HEK293 (cell line): ENCODE measurements around the gene JTB.
A peak's percentile ranks its signal among the peaks of the same experiment; 100 is the strongest.

Source experiments
- CTCF ChIA-PET: fragments of 350-600 bp; formaldehyde crosslinking; extraction: SDS; loops from one replicate; lab custom pipeline; 2021; ENCODE audit warnings: antibody characterized with exemption; lab: Yijun Ruan, JAX
- POLR2A ChIA-PET: fragments of 300-600 bp; formaldehyde crosslinking; extraction: SDS; loops from one replicate; lab custom pipeline; 2020; ENCODE audit warnings: antibody characterized with exemption, inconsistent platforms; lab: Yijun Ruan, JAX
- H3K27ac ChIP-seq: fragments of 200-500 bp; sonication (Bioruptor generic); 2 replicates; pipeline ENCODE4 v1.5.1; 2014; ENCODE audit warnings: low read depth, low read length, control low read depth, inconsistent platforms; ENCODE audit errors: extremely low read depth
- H3K36me3 ChIP-seq, 2 experiments: fragments of 200-500 bp in 1 of 2; sonication (Bioruptor generic) in 1 of 2; 1 replicate in 1 of 2; 2 replicates in 1 of 2; pipeline ENCODE4 v1.5.1; 2014 to 2017; ENCODE audit warnings: inconsistent platforms in 2 of 2, low read length in 2 of 2; ENCODE audit not compliant: control insufficient read depth in 2 of 2, insufficient read depth in 1 of 2
- H3K4me1 ChIP-seq: fragments of 200-500 bp; sonication (Bioruptor generic); 2 replicates; pipeline ENCODE4 v1.5.1; 2014; ENCODE audit warnings: mild to moderate bottlenecking, low read length, inconsistent platforms; ENCODE audit not compliant: control insufficient read depth, insufficient read depth
- H3K4me3 ChIP-seq: 2 replicates; pipeline ENCODE4 v1.5.1; 2011; ENCODE audit warnings: low read depth, mild to moderate bottlenecking, control low read depth, low read length, moderate library complexity
- H3K9me3 ChIP-seq: fragments of 200-500 bp; sonication (Bioruptor generic); 2 replicates; pipeline ENCODE4 v1.5.1; 2014; ENCODE audit warnings: low read depth, low read length, inconsistent platforms; ENCODE audit not compliant: control insufficient read depth, insufficient read depth
- GLI2 ChIP-seq: fragments of 450-650 bp; formaldehyde crosslinking; IDR thresholded peaks from 2 replicates; pipeline ENCODE4; 2017; ENCODE audit warnings: missing biosample characterization, missing genetic modification characterization, low read depth, borderline replicate concordance
- SETDB1 ChIP-seq: IDR thresholded peaks from one replicate; pipeline ENCODE4 v1.6.1; 2017; ENCODE audit warnings: mild to moderate bottlenecking, low read length, moderate library complexity, mixed read lengths; ENCODE audit not compliant: insufficient read length
- SP7 ChIP-seq: fragments of 450-650 bp; formaldehyde crosslinking; IDR thresholded peaks from 2 replicates; pipeline ENCODE4 v1.5.1; 2016; ENCODE audit warnings: missing biosample characterization, missing genetic modification characterization
- TRIM28 ChIP-seq: IDR thresholded peaks from 2 replicates; pipeline ENCODE4 v1.6.1; 2011; ENCODE audit warnings: low read length, control low read depth, borderline replicate concordance
- ZBTB20 ChIP-seq: fragments of 450-650 bp; formaldehyde crosslinking; IDR thresholded peaks from 2 replicates; pipeline ENCODE4 v1.5.1; 2016; ENCODE audit warnings: missing biosample characterization, missing genetic modification characterization
- ZNF214 ChIP-seq: fragments of 450-650 bp; formaldehyde crosslinking; IDR thresholded peaks from 2 replicates; pipeline ENCODE4 v1.5.1; 2017; ENCODE audit warnings: missing biosample characterization, mild to moderate bottlenecking, missing genetic modification characterization, borderline replicate concordance
- ZNF391 ChIP-seq: fragments of 450-650 bp; formaldehyde crosslinking; IDR thresholded peaks from 2 replicates; pipeline ENCODE4 v1.5.1; 2016; ENCODE audit warnings: low read depth, missing biosample characterization, missing genetic modification characterization, borderline replicate concordance
- ZNF416 ChIP-seq: fragments of 450-650 bp; formaldehyde crosslinking; IDR thresholded peaks from 2 replicates; pipeline ENCODE4 v1.5.1; 2016; ENCODE audit warnings: missing biosample characterization, missing genetic modification characterization
- TF ChIP-seq, protein P1 (sequence below): fragments of 450-650 bp; formaldehyde crosslinking; IDR thresholded peaks from 2 replicates; pipeline ENCODE4 v1.5.1; 2016; ENCODE audit warnings: missing biosample characterization, missing genetic modification characterization
- TF ChIP-seq, protein P2 (sequence below): fragments of 450-650 bp; IDR thresholded peaks from 2 replicates; pipeline ENCODE4 v1.5.1; 2018; ENCODE audit warnings: missing biosample characterization, mild to moderate bottlenecking, missing genetic modification characterization
- TF ChIP-seq, protein P3 (sequence below): fragments of 450-650 bp; formaldehyde crosslinking; IDR thresholded peaks from 2 replicates; pipeline ENCODE4 v1.5.1; 2016; ENCODE audit warnings: missing biosample characterization, missing genetic modification characterization
- TF ChIP-seq, protein P4 (sequence below): fragments of 450-650 bp; formaldehyde crosslinking; conservative IDR thresholded peaks from 2 replicates; pipeline ENCODE4 v1.5.1; 2016; ENCODE audit warnings: low read depth, missing biosample characterization, missing genetic modification characterization
- TF ChIP-seq, protein P5 (sequence below): fragments of 450-650 bp; formaldehyde crosslinking; conservative IDR thresholded peaks from 2 replicates; pipeline ENCODE4 v1.5.1; 2016; ENCODE audit warnings: low read depth, missing biosample characterization, missing genetic modification characterization
- TF ChIP-seq, protein P6 (sequence below): fragments of 450-650 bp; formaldehyde crosslinking; IDR thresholded peaks from 2 replicates; pipeline ENCODE4 v1.5.1; 2016; ENCODE audit warnings: missing biosample characterization, missing genetic modification characterization
- TF ChIP-seq, protein P7 (sequence below): fragments of 450-650 bp; formaldehyde crosslinking; IDR thresholded peaks from 2 replicates; pipeline ENCODE4 v1.5.1; 2016; ENCODE audit warnings: missing biosample characterization, missing genetic modification characterization, low read depth
- TF ChIP-seq, protein P8 (sequence below): fragments of 450-650 bp; formaldehyde crosslinking; IDR thresholded peaks from 2 replicates; pipeline ENCODE4 v1.5.1; 2016; ENCODE audit warnings: missing biosample characterization, missing genetic modification characterization

Gene JTB

DNA sequence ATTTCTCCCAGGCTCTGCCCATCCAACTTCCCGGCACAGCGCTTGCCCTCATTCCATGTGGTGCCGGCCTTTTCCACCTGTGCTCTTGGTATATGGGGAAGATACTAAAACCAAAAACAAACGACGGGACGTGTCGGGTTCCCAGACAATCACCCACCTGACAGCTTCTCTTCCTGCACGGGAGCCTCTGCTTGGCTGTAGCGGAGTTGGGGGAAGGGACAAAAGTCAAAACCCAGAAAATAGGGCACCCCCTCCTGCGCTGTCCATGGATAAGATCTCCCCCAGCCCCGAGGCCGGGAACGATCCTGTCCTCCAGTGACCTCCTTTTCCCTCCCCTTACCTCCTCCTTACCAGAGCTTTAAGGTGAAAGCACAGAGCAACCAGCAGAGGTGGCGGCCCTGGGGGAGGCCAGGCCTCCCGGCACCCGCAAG is 640 bp downstream of the JTB start:
- ChIA-PET POLR2A (interaction anchor here (0.7 to 5.3 kb wide), 13 partner anchors 9 to 429 kb away, joined by 3 to 137 read pairs (median 9); partner anchors contain the start of genes CREB3L4, CRTC2, DENND4B and GATAD2B), CTCF (interaction anchor here (1.2 to 4.1 kb wide), 5 partner anchors 9 to 84 kb away, joined by 3 to 29 read pairs (median 19); partner anchors contain the start of genes CREB3L4 and RAB13)
- peaks cover 11 to 56% of the 10 kb centered on the region in 2 experiments for H3K36me3 ChIP-seq
- no peaks in the 10 kb centered on the region for H3K9me3 ChIP-seq
- H3K27ac ChIP-seq, result peak overlapping the region; percentile 88
- no peaks in the 10 kb centered on the region for H3K4me1 ChIP-seq
- peak overlapping the region; percentile 90 for H3K4me3 ChIP-seq
- TF ChIP-seq, protein P1, sequence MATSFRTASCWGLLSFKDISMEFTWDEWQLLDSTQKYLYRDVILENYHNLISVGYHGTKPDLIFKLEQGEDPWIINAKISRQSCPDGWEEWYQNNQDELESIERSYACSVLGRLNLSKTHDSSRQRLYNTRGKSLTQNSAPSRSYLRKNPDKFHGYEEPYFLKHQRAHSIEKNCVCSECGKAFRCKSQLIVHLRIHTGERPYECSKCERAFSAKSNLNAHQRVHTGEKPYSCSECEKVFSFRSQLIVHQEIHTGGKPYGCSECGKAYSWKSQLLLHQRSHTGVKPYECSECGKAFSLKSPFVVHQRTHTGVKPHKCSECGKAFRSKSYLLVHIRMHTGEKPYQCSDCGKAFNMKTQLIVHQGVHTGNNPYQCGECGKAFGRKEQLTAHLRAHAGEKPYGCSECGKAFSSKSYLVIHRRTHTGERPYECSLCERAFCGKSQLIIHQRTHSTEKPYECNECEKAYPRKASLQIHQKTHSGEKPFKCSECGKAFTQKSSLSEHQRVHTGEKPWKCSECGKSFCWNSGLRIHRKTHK (tag by site-specific recombination), result no peak
- TF ChIP-seq, protein P2, sequence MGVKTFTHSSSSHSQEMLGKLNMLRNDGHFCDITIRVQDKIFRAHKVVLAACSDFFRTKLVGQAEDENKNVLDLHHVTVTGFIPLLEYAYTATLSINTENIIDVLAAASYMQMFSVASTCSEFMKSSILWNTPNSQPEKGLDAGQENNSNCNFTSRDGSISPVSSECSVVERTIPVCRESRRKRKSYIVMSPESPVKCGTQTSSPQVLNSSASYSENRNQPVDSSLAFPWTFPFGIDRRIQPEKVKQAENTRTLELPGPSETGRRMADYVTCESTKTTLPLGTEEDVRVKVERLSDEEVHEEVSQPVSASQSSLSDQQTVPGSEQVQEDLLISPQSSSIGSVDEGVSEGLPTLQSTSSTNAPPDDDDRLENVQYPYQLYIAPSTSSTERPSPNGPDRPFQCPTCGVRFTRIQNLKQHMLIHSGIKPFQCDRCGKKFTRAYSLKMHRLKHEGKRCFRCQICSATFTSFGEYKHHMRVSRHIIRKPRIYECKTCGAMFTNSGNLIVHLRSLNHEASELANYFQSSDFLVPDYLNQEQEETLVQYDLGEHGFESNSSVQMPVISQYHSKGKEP (tag by site-specific recombination), result no peak
- no peak for TF ChIP-seq SETDB1
- TF ChIP-seq, protein P3, sequence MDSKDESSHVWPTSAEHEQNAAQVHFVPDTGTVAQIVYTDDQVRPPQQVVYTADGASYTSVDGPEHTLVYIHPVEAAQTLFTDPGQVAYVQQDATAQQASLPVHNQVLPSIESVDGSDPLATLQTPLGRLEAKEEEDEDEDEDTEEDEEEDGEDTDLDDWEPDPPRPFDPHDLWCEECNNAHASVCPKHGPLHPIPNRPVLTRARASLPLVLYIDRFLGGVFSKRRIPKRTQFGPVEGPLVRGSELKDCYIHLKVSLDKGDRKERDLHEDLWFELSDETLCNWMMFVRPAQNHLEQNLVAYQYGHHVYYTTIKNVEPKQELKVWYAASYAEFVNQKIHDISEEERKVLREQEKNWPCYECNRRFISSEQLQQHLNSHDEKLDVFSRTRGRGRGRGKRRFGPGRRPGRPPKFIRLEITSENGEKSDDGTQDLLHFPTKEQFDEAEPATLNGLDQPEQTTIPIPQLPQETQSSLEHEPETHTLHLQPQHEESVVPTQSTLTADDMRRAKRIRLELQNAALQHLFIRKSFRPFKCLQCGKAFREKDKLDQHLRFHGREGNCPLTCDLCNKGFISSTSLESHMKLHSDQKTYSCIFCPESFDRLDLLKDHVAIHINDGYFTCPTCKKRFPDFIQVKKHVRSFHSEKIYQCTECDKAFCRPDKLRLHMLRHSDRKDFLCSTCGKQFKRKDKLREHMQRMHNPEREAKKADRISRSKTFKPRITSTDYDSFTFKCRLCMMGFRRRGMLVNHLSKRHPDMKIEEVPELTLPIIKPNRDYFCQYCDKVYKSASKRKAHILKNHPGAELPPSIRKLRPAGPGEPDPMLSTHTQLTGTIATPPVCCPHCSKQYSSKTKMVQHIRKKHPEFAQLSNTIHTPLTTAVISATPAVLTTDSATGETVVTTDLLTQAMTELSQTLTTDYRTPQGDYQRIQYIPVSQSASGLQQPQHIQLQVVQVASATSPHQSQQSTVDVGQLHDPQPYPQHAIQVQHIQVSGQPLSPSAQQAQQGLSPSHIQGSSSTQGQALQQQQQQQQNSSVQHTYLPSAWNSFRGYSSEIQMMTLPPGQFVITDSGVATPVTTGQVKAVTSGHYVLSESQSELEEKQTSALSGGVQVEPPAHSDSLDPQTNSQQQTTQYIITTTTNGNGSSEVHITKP, result peak; percentile 43; the same call in 1 of the 2 replicates
- TF ChIP-seq, protein P4, sequence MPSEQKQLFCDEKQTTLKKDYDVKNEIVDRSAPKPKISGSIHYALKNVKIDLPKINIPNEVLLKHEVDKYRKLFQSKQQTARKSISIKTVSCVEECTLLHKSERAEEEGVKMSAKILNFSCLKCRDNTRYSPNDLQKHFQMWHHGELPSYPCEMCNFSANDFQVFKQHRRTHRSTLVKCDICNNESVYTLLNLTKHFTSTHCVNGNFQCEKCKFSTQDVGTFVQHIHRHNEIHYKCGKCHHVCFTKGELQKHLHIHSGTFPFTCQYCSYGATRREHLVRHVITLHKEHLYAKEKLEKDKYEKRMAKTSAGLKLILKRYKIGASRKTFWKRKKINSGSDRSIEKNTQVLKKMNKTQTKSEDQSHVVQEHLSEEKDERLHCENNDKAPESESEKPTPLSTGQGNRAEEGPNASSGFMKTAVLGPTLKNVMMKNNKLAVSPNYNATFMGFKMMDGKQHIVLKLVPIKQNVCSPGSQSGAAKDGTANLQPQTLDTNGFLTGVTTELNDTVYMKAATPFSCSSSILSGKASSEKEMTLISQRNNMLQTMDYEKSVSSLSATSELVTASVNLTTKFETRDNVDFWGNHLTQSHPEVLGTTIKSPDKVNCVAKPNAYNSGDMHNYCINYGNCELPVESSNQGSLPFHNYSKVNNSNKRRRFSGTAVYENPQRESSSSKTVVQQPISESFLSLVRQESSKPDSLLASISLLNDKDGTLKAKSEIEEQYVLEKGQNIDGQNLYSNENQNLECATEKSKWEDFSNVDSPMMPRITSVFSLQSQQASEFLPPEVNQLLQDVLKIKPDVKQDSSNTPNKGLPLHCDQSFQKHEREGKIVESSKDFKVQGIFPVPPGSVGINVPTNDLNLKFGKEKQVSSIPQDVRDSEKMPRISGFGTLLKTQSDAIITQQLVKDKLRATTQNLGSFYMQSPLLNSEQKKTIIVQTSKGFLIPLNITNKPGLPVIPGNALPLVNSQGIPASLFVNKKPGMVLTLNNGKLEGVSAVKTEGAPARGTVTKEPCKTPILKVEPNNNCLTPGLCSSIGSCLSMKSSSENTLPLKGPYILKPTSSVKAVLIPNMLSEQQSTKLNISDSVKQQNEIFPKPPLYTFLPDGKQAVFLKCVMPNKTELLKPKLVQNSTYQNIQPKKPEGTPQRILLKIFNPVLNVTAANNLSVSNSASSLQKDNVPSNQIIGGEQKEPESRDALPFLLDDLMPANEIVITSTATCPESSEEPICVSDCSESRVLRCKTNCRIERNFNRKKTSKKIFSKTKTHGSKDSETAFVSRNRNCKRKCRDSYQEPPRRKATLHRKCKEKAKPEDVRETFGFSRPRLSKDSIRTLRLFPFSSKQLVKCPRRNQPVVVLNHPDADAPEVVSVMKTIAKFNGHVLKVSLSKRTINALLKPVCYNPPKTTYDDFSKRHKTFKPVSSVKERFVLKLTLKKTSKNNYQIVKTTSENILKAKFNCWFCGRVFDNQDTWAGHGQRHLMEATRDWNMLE (tag by site-specific recombination), result no peak
- no peak for TF ChIP-seq GLI2
- TF ChIP-seq, protein P5, sequence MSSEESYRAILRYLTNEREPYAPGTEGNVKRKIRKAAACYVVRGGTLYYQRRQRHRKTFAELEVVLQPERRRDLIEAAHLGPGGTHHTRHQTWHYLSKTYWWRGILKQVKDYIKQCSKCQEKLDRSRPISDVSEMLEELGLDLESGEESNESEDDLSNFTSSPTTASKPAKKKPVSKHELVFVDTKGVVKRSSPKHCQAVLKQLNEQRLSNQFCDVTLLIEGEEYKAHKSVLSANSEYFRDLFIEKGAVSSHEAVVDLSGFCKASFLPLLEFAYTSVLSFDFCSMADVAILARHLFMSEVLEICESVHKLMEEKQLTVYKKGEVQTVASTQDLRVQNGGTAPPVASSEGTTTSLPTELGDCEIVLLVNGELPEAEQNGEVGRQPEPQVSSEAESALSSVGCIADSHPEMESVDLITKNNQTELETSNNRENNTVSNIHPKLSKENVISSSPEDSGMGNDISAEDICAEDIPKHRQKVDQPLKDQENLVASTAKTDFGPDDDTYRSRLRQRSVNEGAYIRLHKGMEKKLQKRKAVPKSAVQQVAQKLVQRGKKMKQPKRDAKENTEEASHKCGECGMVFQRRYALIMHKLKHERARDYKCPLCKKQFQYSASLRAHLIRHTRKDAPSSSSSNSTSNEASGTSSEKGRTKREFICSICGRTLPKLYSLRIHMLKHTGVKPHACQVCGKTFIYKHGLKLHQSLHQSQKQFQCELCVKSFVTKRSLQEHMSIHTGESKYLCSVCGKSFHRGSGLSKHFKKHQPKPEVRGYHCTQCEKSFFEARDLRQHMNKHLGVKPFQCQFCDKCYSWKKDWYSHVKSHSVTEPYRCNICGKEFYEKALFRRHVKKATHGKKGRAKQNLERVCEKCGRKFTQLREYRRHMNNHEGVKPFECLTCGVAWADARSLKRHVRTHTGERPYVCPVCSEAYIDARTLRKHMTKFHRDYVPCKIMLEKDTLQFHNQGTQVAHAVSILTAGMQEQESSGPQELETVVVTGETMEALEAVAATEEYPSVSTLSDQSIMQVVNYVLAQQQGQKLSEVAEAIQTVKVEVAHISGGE (tag by site-specific recombination), result 0 out of 2 replicates have a peak, but pooled peaks have one; percentile 5
- TF ChIP-seq, protein P6, sequence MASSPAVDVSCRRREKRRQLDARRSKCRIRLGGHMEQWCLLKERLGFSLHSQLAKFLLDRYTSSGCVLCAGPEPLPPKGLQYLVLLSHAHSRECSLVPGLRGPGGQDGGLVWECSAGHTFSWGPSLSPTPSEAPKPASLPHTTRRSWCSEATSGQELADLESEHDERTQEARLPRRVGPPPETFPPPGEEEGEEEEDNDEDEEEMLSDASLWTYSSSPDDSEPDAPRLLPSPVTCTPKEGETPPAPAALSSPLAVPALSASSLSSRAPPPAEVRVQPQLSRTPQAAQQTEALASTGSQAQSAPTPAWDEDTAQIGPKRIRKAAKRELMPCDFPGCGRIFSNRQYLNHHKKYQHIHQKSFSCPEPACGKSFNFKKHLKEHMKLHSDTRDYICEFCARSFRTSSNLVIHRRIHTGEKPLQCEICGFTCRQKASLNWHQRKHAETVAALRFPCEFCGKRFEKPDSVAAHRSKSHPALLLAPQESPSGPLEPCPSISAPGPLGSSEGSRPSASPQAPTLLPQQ (tag by site-specific recombination), result no peak
- no peak for TF ChIP-seq SP7 (tag by site-specific recombination)
- no peak for TF ChIP-seq ZNF214 (tag by site-specific recombination)
- TF ChIP-seq ZNF391 (tag by site-specific recombination), result no peak
- TF ChIP-seq ZNF416 (tag by site-specific recombination), result no peak
- no peak for TF ChIP-seq TRIM28
- TF ChIP-seq, protein P7, sequence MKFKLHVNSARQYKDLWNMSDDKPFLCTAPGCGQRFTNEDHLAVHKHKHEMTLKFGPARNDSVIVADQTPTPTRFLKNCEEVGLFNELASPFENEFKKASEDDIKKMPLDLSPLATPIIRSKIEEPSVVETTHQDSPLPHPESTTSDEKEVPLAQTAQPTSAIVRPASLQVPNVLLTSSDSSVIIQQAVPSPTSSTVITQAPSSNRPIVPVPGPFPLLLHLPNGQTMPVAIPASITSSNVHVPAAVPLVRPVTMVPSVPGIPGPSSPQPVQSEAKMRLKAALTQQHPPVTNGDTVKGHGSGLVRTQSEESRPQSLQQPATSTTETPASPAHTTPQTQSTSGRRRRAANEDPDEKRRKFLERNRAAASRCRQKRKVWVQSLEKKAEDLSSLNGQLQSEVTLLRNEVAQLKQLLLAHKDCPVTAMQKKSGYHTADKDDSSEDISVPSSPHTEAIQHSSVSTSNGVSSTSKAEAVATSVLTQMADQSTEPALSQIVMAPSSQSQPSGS, result no peak
- TF ChIP-seq ZBTB20 (tag by site-specific recombination), result no peak
- TF ChIP-seq, protein P8, sequence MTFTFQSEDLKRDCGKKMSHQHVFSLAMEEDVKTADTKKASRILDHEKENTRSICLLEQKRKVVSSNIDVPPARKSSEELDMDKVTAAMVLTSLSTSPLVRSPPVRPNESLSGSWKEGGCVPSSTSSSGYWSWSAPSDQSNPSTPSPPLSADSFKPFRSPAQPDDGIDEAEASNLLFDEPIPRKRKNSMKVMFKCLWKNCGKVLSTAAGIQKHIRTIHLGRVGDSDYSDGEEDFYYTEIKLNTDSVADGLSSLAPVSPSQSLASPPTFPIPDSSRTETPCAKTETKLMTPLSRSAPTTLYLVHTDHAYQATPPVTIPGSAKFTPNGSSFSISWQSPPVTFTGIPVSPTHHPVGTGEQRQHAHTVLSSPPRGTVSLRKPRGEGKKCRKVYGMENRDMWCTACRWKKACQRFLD (tag by site-specific recombination), result no peak
